Spinal cord (tissue), 10 donors: ENCODE results near the gene AGBL5. TPM values are rescaled to one million over a fixed set of nuclear protein-coding genes. Genes with fewer than 3 reads are reported as not detected.

ENCODE experiments used
- DNase-seq, 6 donors: peaks; one replicate each; pipeline versions ENCODE4 v3.0.0 to v3.0.0-alpha.2; 2013 to 2015; ENCODE audit warnings: low spot score in 6 of 6, low read depth in 4 of 6
- H3K27ac ChIP-seq: one replicate; pipeline ENCODE4 v1.5.1; 2013; ENCODE audit warnings: low read depth, low read length, control low read depth
- H3K27me3 ChIP-seq: one replicate; pipeline ENCODE4 v1.6.1; 2013; ENCODE audit warnings: low read length; ENCODE audit not compliant: control insufficient read depth, insufficient read depth
- H3K36me3 ChIP-seq: one replicate; pipeline ENCODE4 v1.6.1; 2013; ENCODE audit warnings: low read length; ENCODE audit not compliant: control insufficient read depth, insufficient read depth
- H3K4me1 ChIP-seq: one replicate; pipeline ENCODE4 v1.6.1; 2013; ENCODE audit warnings: low read length; ENCODE audit not compliant: control insufficient read depth, insufficient read depth
- H3K4me3 ChIP-seq: one replicate; pipeline ENCODE4 v1.5.1; 2013; ENCODE audit warnings: low read depth, low read length, control low read depth
- H3K9me3 ChIP-seq: one replicate; pipeline ENCODE4 v1.6.1; 2013; ENCODE audit warnings: low read length; ENCODE audit not compliant: control insufficient read depth, insufficient read depth
- WGBS: methylation state at CpG from one replicate; pipeline ENCODE4 v1.1.5; 2013; ENCODE audit warnings: missing lambda C conversion rate; ENCODE audit not compliant: insufficient coverage; 5-methylcytosine and 5-hydroxymethylcytosine counted together
- polyA plus RNA-seq, 2 donors: library from polyadenylated mRNA; unstranded; fragments of 120-200 nt; gene quantifications; one replicate each; pipeline ENCODE4 v1.2.1, GENCODE V29; 2013; ENCODE audit not compliant: insufficient read length in 2 of 2
- total RNA-seq, 2 donors: library from RNA; depleted of rRNA in 1 of 2; stranded (reverse); fragments of 120-200 nt in 1 of 2; fragments of >200 nt in 1 of 2; gene quantifications; one replicate each; pipeline versions ENCODE4 v1.2.3 to v1.2.4, GENCODE V29; 2013 to 2014
- donor health status: healthy.

Gene AGBL5
- total and polyA plus RNA-seq, 4 donors, result 14.3 to 51.7 (median 40.6) TPM

- Histone ChIP-seq H3K9me3 (no peaks in the 10 kb centered on the region), H3K27ac (no peak overlapping the region), H3K4me3 (peak overlapping the region; percentile 31), H3K36me3 (peaks cover 33% of the 10 kb centered on the region), H3K27me3 (no peaks in the 10 kb centered on the region), H3K4me1 (peaks cover 18% of the 10 kb centered on the region)
- 14% methylated on average over 14 of the region's 18 CpGs for WGBS
- DNase-seq, result peak in 4 of 6 donors; percentile 54 to 92 (median 78)
Observed at GRCh38 chr2:27095745-27096651, 44.5 kb downstream of the AGBL5 start.

GRCh38 chr2:27096748-27097297 is 45.4 kb downstream of the AGBL5 start:
- no peak for DNase-seq
- H3K36me3 ChIP-seq, result peaks cover 39% of the 10 kb centered on the region
- H3K4me3 ChIP-seq, result no peak overlapping the region
- H3K27me3 ChIP-seq, result no peaks in the 10 kb centered on the region
- H3K4me1 ChIP-seq, result peaks cover 17% of the 10 kb centered on the region
- H3K9me3 ChIP-seq, result no peaks in the 10 kb centered on the region
- no peak overlapping the region for H3K27ac ChIP-seq
- 69% methylated on average over 3 of the region's 3 CpGs for WGBS

GRCh38 chr2:27097341-27097740 is 45.9 kb downstream of the AGBL5 start:
- Histone ChIP-seq H3K9me3 (no peaks in the 10 kb centered on the region), H3K27ac (no peak overlapping the region), H3K27me3 (no peaks in the 10 kb centered on the region), H3K4me3 (no peak overlapping the region), H3K36me3 (peaks cover 39% of the 10 kb centered on the region), H3K4me1 (peaks cover 13% of the 10 kb centered on the region)
- 94% methylated on average over 11 of the region's 14 CpGs for WGBS
- no peak for DNase-seq

GRCh38 chr2:27099334-27099955 is 48.0 kb downstream of the AGBL5 start:
- peaks cover 13% of the 10 kb centered on the region for H3K4me1 ChIP-seq
- 82% methylated on average over 18 of the region's 19 CpGs for WGBS

GRCh38 chr2:27100036-27100435 is 48.6 kb downstream of the AGBL5 start:
- Histone ChIP-seq H3K4me1 (peaks cover 13% of the 10 kb centered on the region), H3K4me3 (no peak overlapping the region), H3K27ac (no peak overlapping the region), H3K9me3 (no peaks in the 10 kb centered on the region), H3K36me3 (peaks cover 40% of the 10 kb centered on the region), H3K27me3 (no peaks in the 10 kb centered on the region)
- DNase-seq, result no peak
- 57% methylated on average over 7 of the region's 10 CpGs for WGBS

More at GRCh38 chr2:27099334-27099955, 48.0 kb downstream of the AGBL5 start:
- H3K9me3 ChIP-seq, result no peaks in the 10 kb centered on the region
- H3K27me3 ChIP-seq, result no peaks in the 10 kb centered on the region
- no peak overlapping the region for H3K4me3 ChIP-seq
- peaks cover 44% of the 10 kb centered on the region for H3K36me3 ChIP-seq
- DNase-seq, result no peak
- H3K27ac ChIP-seq, result no peak overlapping the region

GRCh38 chr2:27102329-27102728 is 50.9 kb downstream of the AGBL5 start:
- H3K27ac ChIP-seq, result no peak overlapping the region
- peaks cover 38% of the 10 kb centered on the region for H3K36me3 ChIP-seq
- H3K4me3 ChIP-seq, result no peak overlapping the region
- WGBS, result 93% methylated on average over 3 of the region's 5 CpGs
- H3K4me1 ChIP-seq, result no peaks in the 10 kb centered on the region
- no peaks in the 10 kb centered on the region for H3K27me3 ChIP-seq
- DNase-seq, result no peak
- H3K9me3 ChIP-seq, result no peaks in the 10 kb centered on the region

GRCh38 chr2:27105981-27106380 is 54.5 kb downstream of the AGBL5 start:
- Histone ChIP-seq H3K27ac (no peak overlapping the region), H3K9me3 (no peaks in the 10 kb centered on the region), H3K27me3 (no peaks in the 10 kb centered on the region), H3K4me1 (no peaks in the 10 kb centered on the region), H3K36me3 (peaks cover 23% of the 10 kb centered on the region), H3K4me3 (no peak overlapping the region)
- no peak for DNase-seq
- WGBS, result 92% methylated on average over 2 of the region's 3 CpGs

GRCh38 chr2:27108221-27108620 is 56.8 kb downstream of the AGBL5 start:
- Histone ChIP-seq H3K27me3 (no peaks in the 10 kb centered on the region), H3K4me1 (no peaks in the 10 kb centered on the region), H3K27ac (no peak overlapping the region), H3K9me3 (no peaks in the 10 kb centered on the region), H3K36me3 (peaks cover 12% of the 10 kb centered on the region), H3K4me3 (no peak overlapping the region)
- no peak for DNase-seq
- no CpG with 5 or more reads among the region's 2 CpGs for WGBS

- no peaks in the 10 kb centered on the region for H3K27me3 ChIP-seq
- no peaks in the 10 kb centered on the region for H3K9me3 ChIP-seq
- no peak for DNase-seq
- 100% methylated on average over 2 of the region's 3 CpGs for WGBS
- peaks cover 10% of the 10 kb centered on the region for H3K36me3 ChIP-seq
- H3K4me3 ChIP-seq, result no peak overlapping the region
- no peaks in the 10 kb centered on the region for H3K4me1 ChIP-seq
- H3K27ac ChIP-seq, result no peak overlapping the region
Observed at GRCh38 chr2:27109083-27109482, 57.6 kb downstream of the AGBL5 start.
